GM18861 (cell line): ENCODE results near the gene STK33.

Experiments
- ATAC-seq: cut with Tn5 transposase; IDR thresholded peaks from one replicate; pipeline ENCODE4 v1.9.1; 2021; ENCODE audit not compliant: unreplicated experiment

STK33 gene

GRCh38 chr11:8381343-8381742, 212.7 kb downstream of the STK33 start:
- ATAC-seq: no peak

GRCh38 chr11:8375932-8376331, 218.1 kb downstream of the STK33 start:
- no peak for ATAC-seq

- ATAC-seq: no peak
Observed at GRCh38 chr11:8375460-8375859, 218.6 kb downstream of the STK33 start.

GRCh38 chr11:8374716-8375115, 219.3 kb downstream of the STK33 start:
- ATAC-seq: no peak

GRCh38 chr11:8373519-8374432, 220.3 kb downstream of the STK33 start:
- ATAC-seq: no peak

- ATAC-seq: no peak
Observed at GRCh38 chr11:8372641-8373381, 221.2 kb downstream of the STK33 start.

- no peak for ATAC-seq
Observed at GRCh38 chr11:8371516-8371884, 222.5 kb downstream of the STK33 start.

GRCh38 chr11:8370812-8371515, 223.1 kb downstream of the STK33 start:
- no peak for ATAC-seq

- ATAC-seq: no peak
Observed at GRCh38 chr11:8369592-8370205, 224.3 kb downstream of the STK33 start.

GRCh38 chr11:8368772-8369171, 225.3 kb downstream of the STK33 start:
- no peak for ATAC-seq

- ATAC-seq: no peak
Observed at GRCh38 chr11:8368194-8368593, 225.8 kb downstream of the STK33 start.

- ATAC-seq: no peak
Observed at GRCh38 chr11:8366316-8366715, 227.7 kb downstream of the STK33 start.

- no peak for ATAC-seq
Observed at GRCh38 chr11:8365216-8365941, 228.6 kb downstream of the STK33 start.

- ATAC-seq: no peak
Observed at GRCh38 chr11:8363921-8364320, 230.1 kb downstream of the STK33 start.

- ATAC-seq: no peak
Observed at GRCh38 chr11:8362899-8363298, 231.1 kb downstream of the STK33 start.

GRCh38 chr11:8362491-8362890, 231.5 kb downstream of the STK33 start:
- ATAC-seq: no peak

GRCh38 chr11:8361664-8362210, 232.3 kb downstream of the STK33 start:
- ATAC-seq: no peak

GRCh38 chr11:8361206-8361605, 232.8 kb downstream of the STK33 start:
- ATAC-seq: no peak

GRCh38 chr11:8360086-8360828, 233.8 kb downstream of the STK33 start:
- ATAC-seq: no peak

- no peak for ATAC-seq
Observed at GRCh38 chr11:8359521-8359920, 234.5 kb downstream of the STK33 start.
